Esophagus squamous epithelium (tissue), 5 donors: Measurements from ENCODE around the gene CUL7. TPM values are rescaled to one million over a fixed set of nuclear protein-coding genes. Genes with fewer than 3 reads are reported as not detected.

Source experiments
- DNase-seq: peaks from one replicate; lab custom pipeline; 2025; lab: John Stamatoyannopoulos, UW
- H3K27ac ChIP-seq, 4 donors: fragments of 200-600 bp; sonication (generic); one replicate each; pipeline ENCODE4 v1.5.1; 2016 to 2019; ENCODE audit warnings: mild to moderate bottlenecking in 1 of 4
- H3K27me3 ChIP-seq, 4 donors: fragments of 200-600 bp; sonication (generic); 1 replicate in 3 of 4; 2 replicates in 1 of 4; pipeline versions ENCODE4 v1.5.1 to v1.6.0; 2017 to 2021; ENCODE audit warnings: antibody characterized with exemption in 1 of 4
- H3K36me3 ChIP-seq, 3 donors: fragments of 200-600 bp; sonication (generic); one replicate each; pipeline ENCODE4 v1.5.1; 2016 to 2019
- H3K4me1 ChIP-seq, 3 donors: fragments of 200-600 bp; sonication (generic); one replicate each; pipeline ENCODE4 v1.5.1; 2017 to 2019
- H3K4me3 ChIP-seq, 4 donors: fragments of 200-600 bp; sonication (generic); 1 replicate in 3 of 4; 2 replicates in 1 of 4; pipeline ENCODE4 v1.5.1; 2016 to 2019; ENCODE audit warnings: mild to moderate bottlenecking in 2 of 4, moderate library complexity in 1 of 4
- H3K9me3 ChIP-seq, 3 donors: fragments of 200-600 bp; sonication (generic); one replicate each; pipeline ENCODE4 v1.5.1; 2016 to 2019
- CTCF ChIP-seq, 6 experiments: fragments of 450-650 bp in 4 of 6; fragments of 200-600 bp in 2 of 6; sonication (generic) in 2 of 6; IDR thresholded peaks; one replicate each; pipeline ENCODE4 v1.5.1; 2016 to 2019; ENCODE audit warnings: antibody characterized with exemption in 6 of 6, mild to moderate bottlenecking in 4 of 6, moderate library complexity in 4 of 6
- POLR2A ChIP-seq, 4 donors: fragments of 450-650 bp; IDR thresholded peaks; one replicate each; pipeline ENCODE4 v1.6.1; 2017; ENCODE audit warnings: antibody characterized with exemption in 4 of 4, mild to moderate bottlenecking in 4 of 4, moderate library complexity in 3 of 4
- WGBS, 2 donors: methylation state at CpG; one replicate each; pipeline ENCODE4 v1.1.5; 2018; 5-methylcytosine and 5-hydroxymethylcytosine counted together
- intact Hi-C: fragments of 100-400 bp; cut with DNase I; formaldehyde crosslinking; loops from one replicate; pipeline ENCODE4 v1.15.0; 2022
- total RNA-seq, 4 donors: library from RNA; depleted of rRNA; stranded (reverse); fragments of >200 nt; gene quantifications; one replicate each; pipeline ENCODE4 v1.1.0, GENCODE V29; 2016
- donor health status: DM: yes; HTN: yes; CAD: no.

The CUL7 gene
- total RNA-seq, 4 donors from 2014 or later: 6.5 to 10.8 (median 8.0) TPM

GRCh38 chr6:43090559-43090956 lies 36.9 kb upstream of the CUL7 start:
- intact Hi-C loops: no loop called here
- DNase-seq: no peak
- WGBS, 2 donors: 19 to 83% methylated on average over 1 to 2 of the region's 2 CpGs
- Histone ChIP-seq H3K27ac (peak overlapping the region; percentile 75 to 85 (median 82)), H3K36me3 (no peaks in the 10 kb centered on the region), H3K4me3 (no peak overlapping the region), H3K9me3 (no peaks in the 10 kb centered on the region), H3K27me3 (no peaks in the 10 kb centered on the region), H3K4me1 (peaks cover 17 to 95% (median 50%) of the 10 kb centered on the region in 3 donors)
- no peak for TF ChIP-seq POLR2A (IDR thresholded peaks at IDR 0.05)
- TF ChIP-seq CTCF (IDR thresholded peaks at IDR 0.05): no peak

GRCh38 chr6:43089874-43090558 lies 36.4 kb upstream of the CUL7 start:
- Histone ChIP-seq H3K4me3 (no peak overlapping the region), H3K27me3 (no peaks in the 10 kb centered on the region), H3K9me3 (no peaks in the 10 kb centered on the region), H3K4me1 (peaks cover 17 to 90% (median 45%) of the 10 kb centered on the region in 3 donors), H3K36me3 (no peaks in the 10 kb centered on the region), H3K27ac (peak overlapping the region; percentile 75 to 85 (median 82))
- intact Hi-C loops: no loop called here
- 36 to 40% methylated on average over 5 to 7 of the region's 8 CpGs for WGBS, 2 donors
- no peak for TF ChIP-seq POLR2A (IDR thresholded peaks at IDR 0.05)
- no peak for TF ChIP-seq CTCF (IDR thresholded peaks at IDR 0.05)
- no peak for DNase-seq

GRCh38 chr6:43089467-43089866 lies 35.8 kb upstream of the CUL7 start:
- Histone ChIP-seq H3K36me3 (no peaks in the 10 kb centered on the region), H3K4me3 (no peak overlapping the region)
- WGBS, 2 donors: 44 to 47% methylated on average over 3 of the region's 4 CpGs

GRCh38 chr6:43088654-43089056 lies 35.0 kb upstream of the CUL7 start:
- no peak overlapping the region for H3K4me3 ChIP-seq
- no peak for DNase-seq
- peak overlapping the region; percentile 75 to 85 (median 82) for H3K27ac ChIP-seq
- peaks cover 17 to 77% (median 35%) of the 10 kb centered on the region in 3 donors for H3K4me1 ChIP-seq
- TF ChIP-seq POLR2A (IDR thresholded peaks at IDR 0.05) (peak in 1 of 4 donors; percentile 5), CTCF (IDR thresholded peaks at IDR 0.05) (no peak)
- no peaks in the 10 kb centered on the region for H3K36me3 ChIP-seq
- intact Hi-C loops: no loop called here
- no peaks in the 10 kb centered on the region for H3K27me3 ChIP-seq
- WGBS, 2 donors: 33 to 71% methylated on average over 3 to 4 of the region's 4 CpGs
- no peaks in the 10 kb centered on the region for H3K9me3 ChIP-seq

More at GRCh38 chr6:43089467-43089866, 35.8 kb upstream of the CUL7 start:
- intact Hi-C loops: no loop called here
- Histone ChIP-seq H3K27ac (peak overlapping the region; percentile 75 to 85 (median 82)), H3K4me1 (peaks cover 17 to 85% (median 40%) of the 10 kb centered on the region in 3 donors), H3K27me3 (no peaks in the 10 kb centered on the region), H3K9me3 (no peaks in the 10 kb centered on the region)
- DNase-seq: no peak
- no peak for TF ChIP-seq CTCF (IDR thresholded peaks at IDR 0.05)
- TF ChIP-seq POLR2A (IDR thresholded peaks at IDR 0.05): no peak

GRCh38 chr6:43086022-43086658 lies 32.5 kb upstream of the CUL7 start:
- H3K4me3 ChIP-seq: no peak overlapping the region
- H3K27ac ChIP-seq: no peak overlapping the region
- intact Hi-C loops: no loop called here
- WGBS, 2 donors: 62% methylated on average over 2 of the region's 8 CpGs; no CpG with 5 or more reads in 1 of the 2 donors
- H3K9me3 ChIP-seq: no peaks in the 10 kb centered on the region
- no peaks in the 10 kb centered on the region for H3K36me3 ChIP-seq
- no peak for DNase-seq
- TF ChIP-seq CTCF (IDR thresholded peaks at IDR 0.05): no peak
- TF ChIP-seq POLR2A (IDR thresholded peaks at IDR 0.05): no peak
- peaks cover 17 to 65% (median 32%) of the 10 kb centered on the region in 3 donors for H3K4me1 ChIP-seq
- no peaks in the 10 kb centered on the region for H3K27me3 ChIP-seq
